Vagina (tissue), 2 donors: ENCODE measurements around the gene C1orf174.

Experiments used
- POLR2A ChIP-seq, 2 donors: fragments of 450-650 bp; IDR thresholded peaks; one replicate each; pipeline ENCODE4 v1.6.1; 2017; ENCODE audit warnings: antibody characterized with exemption in 2 of 2, mild to moderate bottlenecking in 2 of 2, moderate library complexity in 2 of 2
- TF ChIP-seq, protein P1 (sequence below), 3 experiments: fragments of 450-650 bp in 2 of 3; fragments of 200-600 bp in 1 of 3; sonication (generic) in 1 of 3; IDR thresholded peaks; one replicate each; pipeline ENCODE4 v1.5.1; 2017 to 2019; ENCODE audit warnings: antibody characterized with exemption in 3 of 3, mild to moderate bottlenecking in 2 of 3, moderate library complexity in 2 of 3

DNA sequence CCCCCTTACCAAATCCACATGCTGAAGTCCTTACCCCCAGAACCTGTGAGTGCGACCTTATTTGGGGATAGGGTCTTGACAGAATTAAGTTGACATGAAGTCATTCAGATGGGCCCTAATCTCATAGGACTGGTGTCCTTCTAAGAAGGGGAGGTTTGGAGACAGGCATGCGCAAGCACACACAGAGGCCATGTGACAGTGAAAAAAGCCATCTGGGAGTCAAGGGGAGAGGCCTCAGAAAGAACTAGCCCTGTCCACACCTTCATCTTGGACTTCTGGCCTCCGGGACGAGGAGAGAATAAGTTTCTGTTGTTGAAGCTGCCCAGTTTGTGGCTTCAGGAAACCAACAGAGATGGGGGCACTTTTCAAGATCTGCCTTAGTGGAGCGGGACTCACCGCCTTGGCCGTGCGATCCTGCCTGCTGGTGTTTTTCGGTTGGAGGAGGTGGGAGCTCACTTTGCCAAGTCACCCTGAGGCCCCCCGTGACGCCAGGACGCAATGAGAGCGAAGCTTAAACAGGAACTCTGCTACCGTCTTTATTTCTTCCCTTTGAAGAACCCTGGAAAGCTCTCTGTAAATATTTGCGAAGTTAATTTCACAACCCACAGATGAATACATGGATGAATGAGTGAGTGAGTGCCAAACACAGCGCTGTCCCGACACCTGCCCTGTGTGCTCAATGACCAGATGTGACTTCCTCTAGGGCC, 42.5 kb upstream of the C1orf174 start:
- TF ChIP-seq, protein P1, sequence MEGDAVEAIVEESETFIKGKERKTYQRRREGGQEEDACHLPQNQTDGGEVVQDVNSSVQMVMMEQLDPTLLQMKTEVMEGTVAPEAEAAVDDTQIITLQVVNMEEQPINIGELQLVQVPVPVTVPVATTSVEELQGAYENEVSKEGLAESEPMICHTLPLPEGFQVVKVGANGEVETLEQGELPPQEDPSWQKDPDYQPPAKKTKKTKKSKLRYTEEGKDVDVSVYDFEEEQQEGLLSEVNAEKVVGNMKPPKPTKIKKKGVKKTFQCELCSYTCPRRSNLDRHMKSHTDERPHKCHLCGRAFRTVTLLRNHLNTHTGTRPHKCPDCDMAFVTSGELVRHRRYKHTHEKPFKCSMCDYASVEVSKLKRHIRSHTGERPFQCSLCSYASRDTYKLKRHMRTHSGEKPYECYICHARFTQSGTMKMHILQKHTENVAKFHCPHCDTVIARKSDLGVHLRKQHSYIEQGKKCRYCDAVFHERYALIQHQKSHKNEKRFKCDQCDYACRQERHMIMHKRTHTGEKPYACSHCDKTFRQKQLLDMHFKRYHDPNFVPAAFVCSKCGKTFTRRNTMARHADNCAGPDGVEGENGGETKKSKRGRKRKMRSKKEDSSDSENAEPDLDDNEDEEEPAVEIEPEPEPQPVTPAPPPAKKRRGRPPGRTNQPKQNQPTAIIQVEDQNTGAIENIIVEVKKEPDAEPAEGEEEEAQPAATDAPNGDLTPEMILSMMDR (IDR thresholded peaks at IDR 0.05), result no peak
- TF ChIP-seq POLR2A (IDR thresholded peaks at IDR 0.05), result no peak
